GM19239 (cell line): ENCODE data around the gene TK2.
A peak's percentile ranks its signal among the peaks of the same experiment; 100 is the strongest.
"Not testable (repeated sequence)": the region's sequence is repeated elsewhere in the genome, so short reads cannot be mapped to it uniquely, and the experiment has no call there.

Source experiments
- DNase-seq: peaks from one replicate; pipeline ENCODE4 v3.0.0; 2011; ENCODE audit warnings: low spot score; ENCODE audit not compliant: insufficient read length
- FAIRE-seq: peaks from 2 replicates; lab custom pipeline; 2011; peaks lifted over from hg19 to GRCh38; lab: Jason Lieb, UNC

Gene TK2

DNA sequence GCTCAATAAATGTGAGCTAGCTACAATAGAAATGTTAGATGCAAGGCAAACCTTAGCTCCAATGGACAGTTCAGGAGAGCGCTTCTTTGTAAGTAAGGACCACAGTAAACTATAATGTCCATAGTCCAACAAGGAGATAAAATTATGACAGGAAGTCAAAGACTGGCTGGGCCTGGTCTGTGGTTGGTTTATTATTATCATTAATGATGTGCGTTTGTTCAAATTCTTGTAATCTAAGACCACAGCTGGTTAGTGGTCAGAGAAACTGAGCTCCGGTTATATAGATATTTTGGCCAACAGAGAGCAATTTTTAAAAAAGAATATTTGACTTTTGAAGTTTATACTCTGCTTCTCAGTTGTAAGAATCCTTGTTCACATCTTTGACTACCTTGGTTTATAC, 24.6 kb upstream of the TK2 start:
- no peak for FAIRE-seq
- no peak for DNase-seq

DNA sequence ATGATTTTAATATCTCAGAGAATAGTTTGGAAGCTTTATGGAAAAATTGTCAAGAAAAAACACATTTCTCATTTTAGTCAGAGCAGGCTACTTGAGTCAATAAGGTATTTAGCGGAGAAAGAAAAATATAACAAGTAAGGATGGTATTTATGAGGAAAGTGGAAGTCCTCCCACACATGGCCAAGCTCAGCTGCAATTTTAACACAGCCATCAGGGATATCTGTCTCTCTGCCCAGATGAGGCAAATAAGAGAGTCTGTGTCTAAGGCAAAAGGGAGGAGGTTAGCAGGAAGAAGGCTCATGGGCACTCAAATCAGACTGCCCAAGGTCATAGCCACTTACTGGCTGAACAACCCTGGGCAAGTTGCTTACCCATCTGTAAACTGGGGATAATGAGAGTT, 24.2 kb upstream of the TK2 start:
- DNase-seq (no peak), FAIRE-seq (no peak)

- FAIRE-seq (no peak), DNase-seq (no peak)
Observed at GRCh38 chr16:66572356-66572755, 22.4 kb upstream of the TK2 start.

DNA sequence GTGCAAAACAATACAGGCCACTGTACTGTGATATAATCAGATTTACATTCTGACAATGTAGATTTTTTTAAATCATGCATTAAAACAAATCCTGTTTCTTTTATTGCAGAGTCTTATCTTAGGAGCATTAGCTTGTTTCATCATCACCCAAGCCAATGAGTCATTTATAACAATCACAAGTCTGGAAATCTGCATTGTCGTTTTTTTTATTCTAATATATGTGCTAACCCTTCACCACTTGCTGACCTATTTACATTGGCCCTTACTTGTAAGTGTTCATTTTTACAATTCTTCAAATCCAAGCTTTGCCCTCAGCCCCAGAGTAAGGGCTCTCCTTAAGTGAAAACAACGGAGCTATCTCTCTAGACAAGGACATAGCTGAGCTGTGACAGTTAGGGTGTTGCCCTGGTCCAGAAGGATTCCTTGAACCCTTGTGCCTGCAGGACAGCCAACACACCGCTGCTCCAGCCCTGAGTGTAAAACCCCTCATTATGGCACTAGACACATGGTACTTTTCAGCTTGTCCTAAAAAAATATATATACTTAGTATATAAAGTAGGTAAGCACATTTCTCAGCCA, 20.0 kb upstream of the TK2 start:
- FAIRE-seq (no peak), DNase-seq (no peak)

DNA sequence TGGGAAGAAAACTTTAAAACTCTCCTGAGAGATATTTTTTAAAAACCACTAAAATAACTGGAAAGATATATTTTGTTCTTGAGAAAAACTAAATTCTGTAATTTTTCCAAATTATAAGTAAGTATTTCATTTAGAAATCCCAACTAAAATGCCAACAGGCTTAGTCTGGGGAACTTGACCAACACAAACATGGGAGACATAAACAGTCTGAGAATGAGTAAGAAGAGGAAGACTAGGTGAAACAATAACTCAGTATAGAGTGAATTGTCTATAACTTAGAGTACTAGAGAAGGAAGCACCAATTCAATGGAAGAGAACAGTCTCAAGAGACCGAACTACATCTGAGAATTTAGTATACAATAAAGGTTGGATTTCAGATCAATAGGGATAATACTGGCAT, 19.2 kb upstream of the TK2 start:
- FAIRE-seq (no peak), DNase-seq (no peak)

DNA sequence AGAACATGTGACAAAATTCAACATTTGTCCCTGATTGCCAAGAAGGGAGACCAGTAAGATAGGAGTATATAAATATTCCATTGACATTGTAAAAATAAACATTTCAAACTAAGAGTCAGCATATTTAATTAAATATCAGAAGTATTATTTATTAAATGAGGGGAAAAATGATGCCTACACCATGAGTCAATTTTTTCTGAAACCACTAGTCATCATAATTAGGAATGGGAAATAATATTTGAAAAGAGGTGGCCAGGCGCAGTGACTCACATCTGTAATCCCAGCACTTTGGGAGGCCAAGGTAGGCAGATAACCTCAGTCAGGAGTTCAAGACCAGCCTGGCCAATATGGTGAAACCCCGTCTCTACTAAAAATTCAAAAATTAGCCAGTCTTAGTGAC, 18.4 kb upstream of the TK2 start:
- DNase-seq, result no peak
- no peak for FAIRE-seq

DNA sequence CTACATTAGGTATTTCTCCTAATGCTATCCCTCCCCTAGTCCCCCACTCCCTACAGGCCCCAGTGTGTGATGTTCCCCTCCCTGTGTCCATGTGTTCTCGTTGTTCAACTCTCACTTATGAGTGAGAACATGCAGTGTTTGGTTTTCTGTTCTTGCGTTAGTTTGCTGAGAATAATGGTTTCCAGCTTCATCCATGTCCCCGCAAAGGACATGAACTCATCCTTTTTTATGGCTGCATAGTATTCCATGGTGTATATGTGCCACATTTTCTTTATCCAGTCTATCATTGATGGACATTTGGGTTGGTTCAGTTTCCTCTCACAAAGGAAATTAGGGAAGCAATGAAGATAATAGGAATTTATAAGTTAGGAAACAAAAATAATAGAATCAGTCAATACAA, 17.3 kb upstream of the TK2 start:
- not testable (repeated sequence) for FAIRE-seq, DNase-seq

DNA sequence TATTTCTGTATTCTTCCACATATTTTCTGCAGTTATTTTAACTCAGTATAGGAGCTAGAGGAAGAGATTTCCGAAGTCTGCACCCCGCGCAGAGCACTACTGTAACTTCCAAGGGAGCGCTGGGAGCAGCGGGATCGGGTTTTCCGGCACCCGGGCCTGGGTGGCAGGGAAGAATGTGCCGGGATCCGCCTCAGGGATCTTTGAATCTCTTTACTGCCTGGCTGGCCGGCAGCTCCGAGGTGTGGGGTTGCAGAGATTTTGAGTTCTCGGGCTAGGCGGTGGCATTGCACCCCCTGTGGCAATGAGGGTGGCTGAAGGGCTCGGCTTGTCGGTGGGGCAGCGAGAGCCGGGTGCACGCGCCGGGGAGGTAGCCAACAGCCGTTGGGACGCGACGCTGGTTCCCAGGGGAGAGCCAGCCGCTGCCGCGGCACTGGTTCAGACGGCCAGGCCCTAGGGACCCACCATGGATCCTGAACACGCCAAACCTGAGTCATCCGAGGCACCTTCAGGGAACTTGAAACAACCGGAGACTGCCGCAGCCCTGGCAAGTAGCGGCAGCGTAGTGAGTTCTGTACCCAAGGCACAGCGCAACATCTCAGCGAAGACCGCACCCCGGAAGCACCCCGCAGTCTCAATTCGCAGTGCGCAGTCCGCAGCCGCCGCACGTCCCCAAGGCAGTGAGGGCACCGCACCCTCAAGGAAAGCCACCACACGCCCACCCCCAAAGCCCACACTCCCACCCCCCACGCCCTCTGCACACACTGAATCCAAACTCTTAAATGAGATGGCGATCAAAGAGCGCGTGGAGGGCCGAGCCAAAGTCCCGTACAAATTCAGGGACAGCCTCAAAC, 16.4 kb upstream of the TK2 start, which contains the start of gene CMTM1:
Gene CMTM1 (plus strand): TSS at position 389 of the 851 bp plus-strand sequence. CDS start 75 bp downstream, at position 464.
- no peak for FAIRE-seq
- no peak for DNase-seq

DNA sequence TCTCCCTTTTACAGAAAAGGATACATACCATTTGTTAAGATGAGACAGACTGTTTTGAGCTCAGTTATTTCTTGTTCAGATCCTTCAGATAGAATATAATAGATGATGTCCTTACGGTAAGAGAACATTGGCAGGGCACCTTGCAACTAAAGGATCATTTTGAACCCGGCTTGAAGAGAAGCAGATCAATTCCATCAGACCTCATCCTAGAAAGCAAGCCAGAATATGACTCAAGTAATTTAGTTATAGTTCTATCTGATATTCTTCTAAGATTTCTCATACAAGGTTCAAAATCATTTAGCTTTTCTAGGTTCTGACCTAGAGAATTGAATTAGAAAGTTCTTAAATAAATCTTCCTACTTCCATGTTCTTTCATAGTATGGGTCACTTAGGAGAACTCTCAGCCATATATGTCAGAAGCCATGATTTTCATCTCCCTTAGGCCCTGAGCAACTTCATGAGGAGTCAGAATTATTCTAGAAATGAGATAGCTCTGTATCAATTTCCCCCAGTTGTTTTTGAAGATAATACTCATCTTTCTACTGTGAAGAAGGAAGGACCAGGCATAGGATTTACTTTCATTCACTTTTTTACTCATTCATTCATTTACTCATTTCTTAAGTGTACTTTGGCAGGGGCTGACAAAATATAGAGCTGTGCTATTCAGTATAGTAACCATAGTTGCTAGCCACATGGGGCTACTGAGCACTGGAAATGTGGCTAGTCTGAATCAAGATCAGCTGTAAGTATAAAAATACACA, 13.8 kb upstream of the TK2 start:
- FAIRE-seq (no peak), DNase-seq (no peak)

DNA sequence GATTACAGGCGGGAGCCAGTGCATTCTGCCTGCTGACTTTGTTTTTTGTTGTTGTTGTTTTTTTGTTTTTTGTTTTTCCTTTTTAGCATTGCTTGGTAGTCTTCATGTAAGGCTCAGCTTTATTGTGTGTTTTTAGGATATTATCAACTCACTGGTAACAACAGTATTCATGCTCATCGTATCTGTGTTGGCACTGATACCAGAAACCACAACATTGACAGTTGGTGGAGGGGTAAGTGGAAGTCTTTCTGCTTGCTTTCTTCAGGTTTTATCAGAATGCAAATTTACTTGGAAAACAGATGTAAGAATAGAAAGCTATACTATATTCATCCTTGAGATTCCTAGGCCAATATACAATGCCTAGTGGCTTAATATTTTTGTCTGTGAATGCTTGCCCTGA, 13.1 kb upstream of the TK2 start:
- DNase-seq, result no peak
- FAIRE-seq, result no peak

GRCh38 chr16:66562409-66562808, 12.5 kb upstream of the TK2 start:
- FAIRE-seq, result no peak
- no peak for DNase-seq

DNA sequence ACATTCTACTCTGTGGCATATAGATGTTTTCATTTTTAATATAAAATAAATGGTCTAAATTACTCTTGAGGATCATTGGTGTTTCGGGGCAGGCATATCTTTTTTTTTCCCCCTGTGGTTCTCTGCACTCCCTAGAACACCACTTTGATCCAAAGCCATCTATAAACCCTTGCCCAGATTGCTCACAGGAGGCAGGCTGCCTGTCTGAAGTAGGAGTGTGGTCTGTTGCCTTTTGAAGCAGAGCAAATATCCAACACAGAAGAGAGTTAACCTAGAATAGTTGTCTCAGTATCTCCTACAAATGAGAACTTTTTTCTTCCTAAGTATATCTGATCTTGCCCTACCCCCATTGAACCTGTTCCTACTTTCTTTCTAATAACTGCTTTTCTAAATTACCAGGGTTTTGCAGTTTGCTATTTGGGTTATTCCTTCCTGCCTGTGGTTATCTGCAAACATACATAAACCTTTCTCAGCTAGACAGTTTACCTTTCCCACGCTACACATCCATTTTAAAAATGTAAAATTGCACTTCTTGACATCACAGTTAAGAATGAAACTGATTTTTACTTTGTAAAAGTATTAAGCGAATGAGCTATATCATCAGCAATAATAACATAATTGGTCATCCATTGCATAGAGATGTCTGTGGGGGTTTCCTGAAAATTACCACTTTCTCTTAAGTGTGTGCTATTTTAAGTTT, 11.6 kb upstream of the TK2 start:
- FAIRE-seq, result no peak
- DNase-seq, result no peak

GRCh38 chr16:66560107-66560506, 10.2 kb upstream of the TK2 start:
- no peak for FAIRE-seq
- DNase-seq, result no peak

GRCh38 chr16:66554495-66554894, 4.6 kb upstream of the TK2 start:
- FAIRE-seq (no peak), DNase-seq (no peak)

- DNase-seq (no peak), FAIRE-seq (no peak)
Observed at GRCh38 chr16:66554021-66554420, 4.1 kb upstream of the TK2 start.

DNA sequence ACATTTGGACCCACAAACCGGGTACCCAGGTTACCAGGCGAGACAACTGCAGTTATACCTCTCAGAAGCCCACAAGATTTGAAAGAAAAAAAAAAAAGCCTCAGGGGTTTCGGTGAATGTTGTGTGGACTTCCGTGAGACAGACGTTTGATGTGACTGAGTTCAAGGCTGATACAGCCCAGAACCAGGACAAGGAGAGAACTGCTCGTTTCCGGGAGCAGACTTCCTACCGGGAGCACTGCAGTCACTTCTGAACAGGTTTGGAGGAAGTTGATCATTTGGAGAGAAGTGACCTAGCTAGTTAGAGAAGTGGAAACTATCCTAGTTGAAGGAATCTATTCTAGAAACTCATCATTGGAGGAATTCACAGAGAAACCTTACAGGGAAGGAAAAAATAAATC, 3.3 kb upstream of the TK2 start:
- FAIRE-seq (no peak), DNase-seq (no peak)

DNA sequence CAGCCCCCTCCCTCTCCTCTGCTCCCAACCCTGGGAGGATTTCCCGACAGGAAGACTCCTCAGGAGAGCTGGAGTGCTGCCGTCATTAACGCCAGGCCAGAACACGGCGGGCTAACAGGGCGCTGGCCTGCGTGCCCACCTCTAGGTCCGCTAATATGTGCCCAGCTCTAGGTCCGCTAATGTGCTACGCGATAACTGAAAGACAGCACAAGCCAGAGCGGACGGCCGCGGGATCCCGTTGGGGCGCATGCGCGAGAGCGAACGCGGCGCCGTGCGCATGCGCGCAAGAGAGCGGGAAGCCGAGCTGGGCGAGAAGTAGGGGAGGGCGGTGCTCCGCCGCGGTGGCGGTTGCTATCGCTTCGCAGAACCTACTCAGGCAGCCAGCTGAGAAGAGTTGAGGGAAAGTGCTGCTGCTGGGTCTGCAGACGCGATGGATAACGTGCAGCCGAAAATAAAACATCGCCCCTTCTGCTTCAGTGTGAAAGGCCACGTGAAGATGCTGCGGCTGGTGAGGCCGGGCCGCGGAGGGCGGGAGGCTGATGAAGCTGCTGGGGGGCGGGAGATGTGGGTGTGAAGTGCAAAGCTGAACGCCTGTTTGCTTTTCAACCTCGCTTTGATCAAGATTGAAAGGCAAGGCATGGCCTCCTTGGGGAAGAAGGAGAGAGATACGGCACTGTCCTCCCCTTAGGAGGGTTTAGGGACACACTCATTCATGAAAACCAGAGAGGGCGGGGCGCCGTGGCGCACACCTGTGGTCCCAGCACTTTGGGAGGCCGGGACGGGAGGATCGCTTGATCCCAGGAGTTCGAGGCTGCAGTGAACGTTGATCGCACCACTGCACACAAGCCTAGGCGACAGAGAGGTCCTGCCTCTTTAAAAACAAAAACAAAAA, 2.6 kb upstream of the TK2 start, which contains the start of gene CKLF:
Gene CKLF (plus strand): TSS at position 291 of the 892 bp plus-strand sequence. CDS start 140 bp downstream, at position 431.
- FAIRE-seq (no peak), DNase-seq (peak; percentile 91)

- DNase-seq (no peak), FAIRE-seq (no peak)
Observed at GRCh38 chr16:66551788-66552285, 1.9 kb upstream of the TK2 start.

DNA sequence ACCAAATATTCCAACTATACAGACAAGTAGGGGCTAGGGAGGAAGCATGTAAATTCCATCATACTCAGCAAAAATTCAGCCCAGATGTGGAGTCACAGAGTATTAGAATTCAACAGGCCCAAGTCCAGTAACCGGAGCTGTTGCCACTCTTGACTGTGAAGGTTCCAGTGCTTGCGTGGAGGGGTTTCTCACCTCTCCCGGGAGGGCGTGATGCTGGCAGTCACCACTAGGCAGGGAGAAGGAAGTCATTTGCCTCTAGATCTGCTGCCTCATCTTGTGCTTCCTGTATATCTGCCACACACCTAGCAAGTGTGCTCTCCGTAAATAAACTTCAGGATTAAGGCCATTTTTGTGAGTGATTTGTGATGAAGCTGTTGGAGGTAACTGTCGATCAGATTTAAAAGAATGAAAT, 1.4 kb upstream of the TK2 start:
- DNase-seq, result peak; percentile 45
- peak; percentile 64 for FAIRE-seq
